GM15510 (cell line): ENCODE data around the gene CEP85L.

ENCODE experiments used
- POLR2A ChIP-seq: IDR thresholded peaks from 3 replicates; pipeline ENCODE4 v1.6.1; 2011; ENCODE audit warnings: borderline replicate concordance; ENCODE audit not compliant: insufficient read length; ENCODE audit errors: extremely low read depth

Gene CEP85L

DNA sequence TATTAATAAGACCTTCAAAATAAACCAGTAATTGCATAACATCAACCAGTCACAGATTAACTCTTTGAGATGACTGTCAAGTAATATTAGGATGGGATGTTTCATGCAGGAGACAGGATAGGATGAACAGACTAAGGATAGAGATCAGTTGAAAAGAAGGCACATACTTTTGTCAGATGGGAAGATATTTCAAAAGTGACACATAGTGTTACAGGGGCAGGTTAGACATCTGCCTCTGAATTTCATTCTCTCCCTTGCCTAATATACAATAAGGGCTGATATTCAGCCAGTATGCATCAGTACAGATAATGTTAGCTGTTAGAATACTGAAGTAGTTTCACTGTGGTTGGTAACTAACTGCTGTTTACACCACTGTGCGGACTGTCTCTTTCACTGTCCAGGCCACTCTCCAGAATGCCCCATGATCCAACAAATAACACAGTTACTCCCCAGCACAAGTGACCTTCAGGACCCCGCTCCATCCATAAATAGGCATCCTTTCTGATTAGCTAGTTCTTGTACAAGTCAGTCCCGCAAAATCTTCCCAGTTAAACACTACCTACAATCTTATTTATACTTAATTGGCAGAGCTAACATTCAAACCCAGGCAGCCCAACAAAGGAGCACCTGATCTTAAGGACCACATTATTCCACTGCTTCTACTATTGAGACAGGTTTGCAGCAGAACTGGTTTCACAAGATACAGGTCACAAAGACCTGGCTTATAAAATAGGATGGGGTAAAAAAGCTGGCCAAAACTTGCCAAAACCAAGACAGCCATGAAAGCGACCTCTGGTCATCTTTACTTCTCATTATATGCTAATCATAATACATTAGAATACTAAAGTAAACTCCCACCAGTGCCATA lies 125.2 kb downstream of the CEP85L start:
- no peak for TF ChIP-seq POLR2A

DNA sequence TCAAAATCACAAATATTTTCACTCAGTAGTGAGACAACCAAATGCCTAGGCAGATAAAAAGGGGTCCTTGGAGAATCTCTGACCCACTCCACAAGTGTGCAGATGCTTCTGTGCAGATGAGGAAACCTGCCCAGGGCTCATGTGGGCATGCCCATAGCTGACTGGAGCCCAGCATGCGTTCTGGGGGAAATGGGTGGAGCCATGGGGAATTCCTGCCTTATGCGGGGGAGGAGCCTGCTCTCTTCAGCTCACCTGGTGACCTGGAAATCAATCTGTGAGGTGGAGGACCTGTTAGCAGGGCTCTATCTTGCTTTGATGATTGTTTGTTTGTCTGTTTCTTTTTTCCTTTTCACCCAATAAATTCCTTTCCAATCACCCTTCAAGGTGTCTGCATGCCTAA lies 126.7 kb downstream of the CEP85L start:
- no peak for TF ChIP-seq POLR2A

DNA sequence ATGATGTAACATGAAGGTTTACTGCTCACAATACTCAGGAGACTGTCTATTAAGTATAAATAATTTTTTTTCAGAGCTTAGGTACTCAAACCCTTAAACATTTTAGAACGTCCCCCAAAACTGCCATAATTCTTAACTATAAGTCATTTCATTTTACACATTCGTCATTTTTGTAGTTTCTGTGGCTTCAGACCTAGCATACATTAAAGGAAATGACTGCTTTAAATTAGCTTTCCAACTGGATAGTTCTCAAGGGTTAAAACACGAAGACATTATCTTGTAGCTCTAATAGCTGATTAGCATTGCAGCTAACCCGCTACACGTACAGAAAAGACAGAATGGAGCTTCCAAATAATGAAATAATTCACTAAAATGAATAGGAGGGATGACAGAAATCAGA lies 128.2 kb downstream of the CEP85L start:
- TF ChIP-seq POLR2A, result no peak

DNA sequence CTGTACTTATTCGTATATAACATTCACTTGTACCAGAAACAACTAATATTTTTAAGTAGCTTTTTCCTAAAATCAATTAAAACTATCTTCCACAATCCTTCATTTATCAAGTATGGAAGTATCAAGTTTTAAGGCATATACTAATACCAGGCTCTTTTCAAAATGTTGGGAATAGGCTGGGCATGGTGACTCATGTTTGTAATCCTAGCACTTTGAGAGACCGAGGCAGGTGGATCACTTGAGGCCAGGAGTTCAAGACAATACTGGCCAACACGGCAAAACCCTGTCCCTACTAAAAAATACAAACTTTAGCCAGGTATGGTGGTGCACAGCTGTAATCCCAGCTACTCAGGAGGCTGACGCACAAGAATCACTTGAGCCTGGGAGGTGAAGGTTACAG lies 129.0 kb downstream of the CEP85L start:
- TF ChIP-seq POLR2A, result no peak

DNA sequence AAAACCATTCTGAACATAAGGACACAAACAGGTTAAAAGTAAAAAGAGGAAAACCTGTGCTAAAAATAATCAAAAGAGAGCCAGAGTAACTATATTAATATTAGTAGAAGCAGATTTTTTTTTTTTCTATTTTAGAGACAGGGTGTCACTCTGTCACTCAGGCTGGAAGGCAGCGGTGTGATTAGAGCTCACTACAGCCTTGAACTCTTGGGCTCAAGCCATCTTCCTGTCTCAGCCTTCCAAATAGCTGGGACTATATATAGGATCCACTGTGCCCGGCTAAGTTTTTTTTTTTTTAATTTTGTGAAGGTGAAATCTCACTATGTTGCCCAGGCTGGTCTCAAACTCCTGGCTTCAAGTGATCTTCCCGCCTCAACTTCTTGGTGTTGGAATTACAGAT lies 136.7 kb downstream of the CEP85L start:
- TF ChIP-seq POLR2A, result no peak

DNA sequence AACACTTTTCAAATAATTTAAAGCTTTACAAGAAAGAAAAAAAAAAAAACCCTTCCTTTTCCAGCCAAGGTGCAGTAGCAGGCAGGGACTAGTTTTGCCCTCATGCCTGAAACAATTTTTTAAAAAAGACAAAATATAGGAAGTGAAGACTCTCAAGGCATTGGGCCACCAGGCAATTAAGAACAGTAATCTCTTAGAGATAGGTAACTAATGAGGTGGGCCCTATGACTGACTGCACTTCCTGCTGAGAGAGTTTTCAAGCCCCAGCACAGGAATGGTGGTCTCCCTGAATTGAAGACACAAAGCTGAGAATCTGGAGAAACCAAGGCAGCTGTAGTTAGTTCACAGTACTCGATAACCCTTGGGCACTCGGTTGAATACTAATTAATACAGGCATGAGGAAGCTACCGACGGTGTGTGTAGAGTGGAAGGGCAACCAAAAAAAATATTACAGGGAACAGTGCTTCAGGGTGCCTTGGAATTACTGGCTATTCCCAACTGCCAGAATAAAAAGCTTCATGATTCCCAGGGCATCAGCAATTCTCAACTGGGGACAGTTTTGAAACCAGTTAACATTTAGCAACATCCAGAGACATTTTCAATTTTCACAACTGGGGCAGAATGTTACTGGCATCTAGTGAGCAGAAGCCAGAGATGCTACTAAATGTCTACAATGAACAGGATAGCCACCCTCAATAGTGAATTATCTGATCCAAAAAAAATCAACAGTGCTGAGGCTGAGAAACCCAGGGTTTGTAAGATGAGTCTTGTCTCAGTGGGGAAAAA lies 139.3 kb downstream of the CEP85L start:
- no peak for TF ChIP-seq POLR2A

DNA sequence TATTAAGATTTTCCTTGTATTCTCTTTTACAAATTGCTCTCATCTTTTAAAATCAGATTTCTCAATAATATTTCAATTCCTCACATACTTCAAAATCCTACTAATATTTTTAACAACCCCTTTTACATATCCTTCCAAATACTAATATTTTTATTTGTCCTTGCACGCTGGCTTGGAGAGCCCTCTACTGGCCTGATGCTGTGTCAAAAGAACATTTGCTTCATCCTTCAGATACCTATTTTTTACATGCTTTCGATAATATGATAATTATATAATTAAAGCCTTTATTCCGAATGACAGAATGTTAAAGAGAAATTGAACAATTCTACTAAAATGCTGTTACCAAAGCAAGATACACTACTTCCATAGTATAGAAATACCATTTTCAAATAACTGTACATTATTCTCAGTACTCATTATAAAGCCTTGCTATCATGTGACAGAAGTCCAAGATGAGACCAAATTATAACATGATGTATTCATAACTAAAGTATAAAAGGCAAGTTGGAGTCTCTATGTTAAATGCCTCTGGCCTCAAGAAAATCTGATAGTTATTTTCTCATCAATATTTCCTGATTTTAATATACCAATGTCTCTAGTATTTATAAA lies 142.3 kb downstream of the CEP85L start:
- no peak for TF ChIP-seq POLR2A

DNA sequence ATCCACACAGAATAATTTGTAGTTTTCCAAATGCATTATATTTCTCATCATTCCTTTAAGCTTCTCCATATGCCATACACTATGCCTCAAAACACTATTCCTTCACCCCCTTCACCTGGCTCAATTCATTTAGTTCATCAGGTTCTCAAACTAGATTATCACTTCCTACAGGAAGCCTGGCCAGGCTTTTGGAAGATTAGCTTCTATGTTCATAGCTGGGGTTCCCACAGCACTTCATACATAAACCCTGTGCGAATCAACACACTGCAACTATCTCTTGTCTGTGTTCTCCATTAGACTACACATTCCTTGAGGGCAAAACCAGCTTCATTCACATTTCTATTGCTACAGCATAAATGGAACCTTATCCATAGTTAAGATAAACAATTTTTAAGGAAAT lies 143.8 kb downstream of the CEP85L start:
- no peak for TF ChIP-seq POLR2A

DNA sequence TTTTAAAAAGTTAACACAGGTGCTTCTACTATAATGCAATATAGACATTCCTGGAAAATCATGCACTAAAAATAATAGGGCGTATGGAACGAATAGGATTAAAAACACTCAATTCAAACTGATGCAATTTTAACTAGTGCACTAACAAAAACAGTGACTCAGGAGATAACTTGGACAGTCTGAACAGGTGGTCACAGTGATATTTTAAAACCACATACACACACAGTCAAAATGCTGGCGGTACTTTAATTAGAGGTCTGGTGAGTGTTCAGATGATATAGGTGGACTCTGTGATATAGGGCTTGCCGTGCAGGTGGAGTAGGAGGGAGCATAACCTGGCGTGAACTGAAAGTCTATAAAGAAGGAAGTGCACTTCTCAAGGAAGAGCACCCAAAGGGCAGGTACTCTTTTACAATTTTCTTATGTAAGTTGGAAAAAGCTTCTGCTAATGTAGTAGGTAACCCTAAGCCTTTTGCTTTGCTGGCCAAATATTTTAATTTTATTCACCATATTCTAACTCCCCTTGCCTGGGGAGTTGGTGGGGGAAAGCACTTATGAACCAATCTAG lies 145.2 kb downstream of the CEP85L start:
- TF ChIP-seq POLR2A, result no peak

DNA sequence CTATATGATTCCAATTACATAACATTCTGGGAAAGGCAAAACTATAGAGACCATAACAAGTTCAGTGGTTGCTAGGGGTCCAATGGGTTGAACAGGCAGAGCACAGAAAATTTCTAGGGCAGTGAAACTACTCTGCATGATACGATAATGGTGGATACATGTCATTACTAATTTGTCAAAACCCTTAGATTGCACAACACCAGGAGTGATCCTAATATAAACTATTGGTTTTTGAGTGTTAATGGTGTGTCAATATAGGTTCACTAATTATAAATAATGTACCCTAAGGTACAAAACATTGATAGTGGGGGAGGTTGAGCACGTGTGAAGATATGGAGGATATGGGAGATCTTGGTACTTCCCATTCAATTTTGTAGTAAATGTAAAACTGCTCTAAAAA lies 145.7 kb downstream of the CEP85L start:
- TF ChIP-seq POLR2A, result no peak

DNA sequence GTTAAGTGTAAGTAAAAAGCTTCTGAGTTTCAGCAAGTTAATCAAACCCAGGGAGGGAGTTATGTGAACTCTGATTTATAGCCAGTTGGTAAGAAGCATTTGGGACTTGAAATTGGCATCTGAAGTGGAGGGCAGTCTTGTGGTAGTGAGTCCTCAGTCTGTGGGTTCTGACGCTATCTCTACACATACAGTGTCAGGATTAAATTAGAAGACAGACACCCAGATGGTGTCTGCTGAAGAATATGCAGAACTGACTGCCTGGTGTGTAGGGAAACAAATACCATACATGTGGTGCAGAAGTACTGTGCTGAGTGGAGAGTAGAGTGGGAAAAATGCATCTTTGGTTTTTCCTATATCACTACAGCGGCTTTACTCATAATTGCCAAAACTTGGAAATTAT lies 146.8 kb downstream of the CEP85L start:
- no peak for TF ChIP-seq POLR2A

DNA sequence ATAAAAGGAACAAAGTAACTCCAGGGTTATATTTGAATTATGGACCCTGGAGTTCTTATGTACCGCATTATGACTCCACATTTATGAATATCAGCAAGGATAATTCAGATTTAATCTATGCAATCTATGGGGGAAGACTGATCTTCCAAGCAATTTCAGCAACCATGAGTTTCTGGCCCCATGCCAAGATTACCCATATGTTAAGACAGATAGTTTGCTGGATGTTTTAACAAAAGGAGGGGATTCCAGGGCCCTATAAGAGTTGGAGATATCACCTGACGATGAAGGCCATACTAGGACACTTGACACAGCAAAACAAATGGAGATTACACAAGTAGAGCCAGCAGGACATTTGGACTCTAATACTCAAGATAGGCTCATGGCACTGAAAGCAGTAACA lies 149.2 kb downstream of the CEP85L start:
- TF ChIP-seq POLR2A, result no peak

DNA sequence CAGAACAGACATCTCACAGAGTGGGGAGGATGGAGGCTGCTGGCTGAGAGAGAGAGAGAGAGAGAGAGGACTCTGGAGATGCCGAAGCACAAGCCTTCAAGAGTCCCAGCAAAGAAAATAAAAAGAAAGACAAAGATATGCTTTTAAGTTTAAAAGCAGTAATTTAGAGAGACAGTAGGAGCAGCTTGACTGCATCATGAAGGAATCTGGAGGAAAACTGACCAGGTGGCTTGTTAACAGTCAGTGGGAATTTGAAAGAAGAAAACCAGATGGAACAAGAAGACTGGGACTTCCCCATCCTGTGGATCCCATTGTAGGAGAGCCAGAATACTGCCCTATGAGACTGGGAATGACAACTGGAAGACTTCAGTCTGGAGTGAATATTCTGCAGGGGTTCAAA lies 149.6 kb downstream of the CEP85L start:
- TF ChIP-seq POLR2A, result no peak

DNA sequence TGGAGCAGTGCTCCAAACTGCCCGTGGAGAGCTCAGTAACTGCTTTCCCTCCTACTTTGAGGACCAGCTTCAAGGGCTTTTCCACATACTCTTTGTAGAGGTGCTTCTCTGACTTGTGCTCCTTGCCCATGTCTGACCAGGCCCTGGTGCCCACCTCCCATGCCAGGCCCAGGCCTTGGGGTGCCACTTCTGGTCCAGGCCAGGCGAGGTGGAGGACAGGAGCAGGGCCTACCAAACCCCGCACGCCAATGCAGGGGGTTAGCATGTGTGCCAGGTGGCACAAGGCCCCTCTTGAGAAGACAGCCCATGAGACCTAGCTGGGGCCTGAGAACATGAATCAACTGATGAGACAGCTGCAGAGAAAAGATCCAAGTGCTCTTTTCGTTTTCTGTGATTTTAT lies 150.3 kb downstream of the CEP85L start:
- no peak for TF ChIP-seq POLR2A
